Mucosa of stomach (tissue), 1 donor: ENCODE data around the gene SELENOM.
"Not testable (repeated sequence)": the region's sequence is repeated elsewhere in the genome, so short reads cannot be mapped to it uniquely, and the experiment has no call there.

Experiments
- H3K27me3 ChIP-seq: one replicate; pipeline ENCODE4 v1.7.0; 2013; ENCODE audit warnings: mild to moderate bottlenecking, low read length; ENCODE audit not compliant: control insufficient read depth, insufficient read depth
- H3K36me3 ChIP-seq: one replicate; pipeline ENCODE4 v1.7.0; 2013; ENCODE audit warnings: low read length; ENCODE audit not compliant: control insufficient read depth, insufficient read depth
- H3K4me1 ChIP-seq: one replicate; pipeline ENCODE4 v1.7.0; 2013; ENCODE audit warnings: mild to moderate bottlenecking, low read length; ENCODE audit not compliant: control insufficient read depth, insufficient read depth
- H3K4me3 ChIP-seq: one replicate; pipeline ENCODE4 v1.7.0; 2013; ENCODE audit warnings: low read length
- H3K9ac ChIP-seq: one replicate; pipeline ENCODE4 v1.7.0; 2013; ENCODE audit warnings: mild to moderate bottlenecking, low read length, moderate library complexity
- H3K9me3 ChIP-seq: one replicate; pipeline ENCODE4 v1.7.0; 2013; ENCODE audit warnings: mild to moderate bottlenecking, low read length, moderate library complexity; ENCODE audit not compliant: control insufficient read depth
- donor health status: Pancreatic carcinoma.

SELENOM gene

DNA sequence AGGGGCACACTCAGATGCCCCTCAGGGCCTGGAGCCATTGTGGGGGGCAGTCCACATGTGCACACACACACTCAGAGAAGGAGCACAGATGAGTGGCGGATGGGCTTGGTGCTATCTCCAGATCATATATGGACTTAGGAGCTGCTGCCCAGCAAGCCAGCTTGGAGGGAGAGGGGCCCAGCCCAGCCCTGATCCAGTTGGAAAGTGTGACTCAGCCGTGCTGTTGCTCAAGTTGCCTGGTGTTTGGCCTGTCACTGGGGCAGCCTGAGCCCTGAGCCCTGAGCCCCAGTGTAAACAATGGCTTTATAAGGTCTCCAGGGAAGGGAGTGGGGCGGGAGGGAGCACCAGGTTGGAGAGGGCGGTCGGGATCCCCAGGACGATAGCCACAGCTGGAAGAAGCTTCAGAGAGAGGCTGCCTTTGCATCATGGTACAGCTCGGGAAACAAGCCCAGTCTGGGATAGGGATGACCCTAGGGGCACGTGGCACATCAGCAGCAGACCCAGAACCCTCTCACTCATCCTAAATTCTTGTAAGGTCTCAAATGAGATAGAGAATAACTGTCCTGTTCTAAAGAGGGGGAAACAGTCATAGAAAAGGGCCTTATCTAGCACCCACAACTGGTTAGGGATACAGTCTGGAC is 4.8 kb downstream of the SELENOM start:
- no peak overlapping the region for H3K4me3 ChIP-seq
- H3K27me3 ChIP-seq, result no peaks in the 10 kb centered on the region
- no peaks in the 10 kb centered on the region for H3K9me3 ChIP-seq
- H3K36me3 ChIP-seq, result peaks cover 4% of the 10 kb centered on the region
- peaks cover 23% of the 10 kb centered on the region for H3K4me1 ChIP-seq
- no peak overlapping the region for H3K9ac ChIP-seq

DNA sequence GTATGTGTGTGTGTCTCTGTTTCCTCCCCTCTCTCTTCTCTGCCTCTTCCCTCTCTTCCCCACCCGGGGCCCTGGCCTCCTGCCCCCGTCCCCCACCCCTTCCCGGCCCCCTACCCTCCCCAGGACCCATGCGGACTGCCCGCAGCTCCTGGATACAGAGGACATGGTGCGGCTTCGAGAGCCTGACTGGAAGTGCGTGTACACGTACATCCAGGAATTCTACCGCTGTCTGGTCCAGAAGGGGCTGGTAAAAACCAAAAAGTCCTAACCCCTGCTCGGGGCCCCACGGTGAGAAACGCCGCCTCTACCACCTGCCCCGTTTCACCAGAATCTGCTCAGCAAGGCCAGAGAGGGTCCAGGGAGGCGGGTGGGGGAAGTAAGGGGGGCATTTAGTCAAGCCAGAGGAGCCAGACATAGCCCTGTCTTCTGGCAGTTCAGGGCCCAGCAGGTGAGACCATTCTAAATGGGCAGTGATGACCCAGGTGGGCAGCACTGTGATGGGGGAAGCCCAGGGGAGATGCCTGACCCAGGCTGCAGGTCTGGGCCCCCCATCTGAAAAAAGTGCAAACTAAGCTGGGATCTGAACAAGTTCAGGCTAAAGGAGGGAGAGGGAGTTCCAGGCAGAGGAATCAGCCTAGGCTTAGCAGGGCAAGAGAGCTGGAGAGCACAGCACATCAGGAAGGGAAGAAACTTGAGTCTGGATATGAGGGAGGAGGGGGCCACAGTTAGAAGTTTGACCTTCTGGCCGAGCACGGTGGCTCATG is 6.4 kb downstream of the SELENOM start:
- Histone ChIP-seq H3K4me3 (no peak overlapping the region), H3K9ac (no peak overlapping the region), H3K4me1 (peaks cover 11% of the 10 kb centered on the region), H3K36me3 (peaks cover 4% of the 10 kb centered on the region), H3K9me3 (no peaks in the 10 kb centered on the region), H3K27me3 (no peaks in the 10 kb centered on the region)

DNA sequence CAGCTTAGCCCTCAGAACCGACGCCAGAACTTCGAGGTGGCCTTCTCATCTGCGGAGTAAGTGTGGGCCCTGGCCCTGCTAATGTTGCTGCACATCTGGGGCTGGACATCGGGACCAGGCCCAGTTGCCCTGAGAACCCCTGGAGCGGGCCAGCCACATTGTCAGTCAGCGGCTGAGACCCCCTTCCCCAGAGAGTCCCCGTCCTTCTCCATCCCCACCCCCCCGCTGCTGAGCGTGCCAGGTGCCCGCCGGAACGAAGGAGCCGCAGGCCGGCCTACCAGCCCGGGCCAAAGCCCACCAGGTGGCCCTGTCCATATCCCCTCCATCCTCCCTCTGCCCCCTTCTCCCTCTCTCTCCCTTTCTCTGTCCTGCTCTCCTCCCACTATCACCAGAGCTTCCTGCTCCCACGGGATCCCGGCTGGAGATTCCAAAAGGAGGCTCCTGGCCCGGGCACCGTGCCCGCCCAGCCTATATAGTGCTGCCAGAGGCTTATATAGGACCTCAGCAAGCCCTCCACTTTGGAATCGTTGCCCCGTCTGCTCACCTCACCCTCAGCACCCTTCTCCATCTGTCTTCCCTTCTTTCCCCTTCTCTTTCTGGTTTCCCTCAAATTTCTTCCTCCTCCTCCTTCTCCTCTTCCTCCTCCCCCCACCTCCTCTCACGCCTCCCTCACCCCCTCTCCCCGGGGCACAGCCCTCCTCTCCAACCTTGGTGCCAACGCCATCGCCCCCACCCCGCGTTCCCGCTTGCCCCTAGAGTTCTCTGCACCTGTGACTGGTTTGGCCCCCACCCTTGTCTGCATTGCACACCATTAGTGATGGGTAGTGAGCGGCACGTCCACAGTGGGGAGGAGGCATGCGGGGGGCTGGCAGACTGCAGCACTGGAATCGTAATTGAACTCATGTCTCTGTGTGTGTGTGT is 7.3 kb downstream of the SELENOM start:
- H3K4me3 ChIP-seq, result no peak overlapping the region
- no peak overlapping the region for H3K9ac ChIP-seq
- peaks cover 4% of the 10 kb centered on the region for H3K36me3 ChIP-seq
- H3K9me3 ChIP-seq, result no peaks in the 10 kb centered on the region
- no peaks in the 10 kb centered on the region for H3K27me3 ChIP-seq
- H3K4me1 ChIP-seq, result peaks cover 8% of the 10 kb centered on the region

DNA sequence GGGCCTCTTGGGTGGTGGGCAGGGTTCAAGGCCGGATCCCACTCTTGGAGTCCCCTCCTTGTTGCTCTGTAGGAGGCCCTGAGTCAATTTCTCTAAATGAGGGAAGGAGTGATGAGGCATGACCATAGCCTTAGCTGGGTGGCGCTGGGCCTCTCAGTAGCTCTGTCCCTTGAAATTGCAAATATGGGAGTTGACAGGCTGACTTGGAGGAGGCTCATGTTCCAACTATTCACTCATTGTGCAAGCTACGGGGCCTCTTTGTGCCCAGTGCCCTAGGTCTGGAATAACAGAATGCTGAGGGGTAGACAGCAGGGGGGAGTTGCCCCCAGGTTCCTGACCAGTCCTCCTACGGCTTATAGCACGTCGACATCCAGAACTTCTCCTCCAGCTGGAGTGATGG is 8.0 kb downstream of the SELENOM start:
- H3K9ac ChIP-seq, result no peak overlapping the region

DNA sequence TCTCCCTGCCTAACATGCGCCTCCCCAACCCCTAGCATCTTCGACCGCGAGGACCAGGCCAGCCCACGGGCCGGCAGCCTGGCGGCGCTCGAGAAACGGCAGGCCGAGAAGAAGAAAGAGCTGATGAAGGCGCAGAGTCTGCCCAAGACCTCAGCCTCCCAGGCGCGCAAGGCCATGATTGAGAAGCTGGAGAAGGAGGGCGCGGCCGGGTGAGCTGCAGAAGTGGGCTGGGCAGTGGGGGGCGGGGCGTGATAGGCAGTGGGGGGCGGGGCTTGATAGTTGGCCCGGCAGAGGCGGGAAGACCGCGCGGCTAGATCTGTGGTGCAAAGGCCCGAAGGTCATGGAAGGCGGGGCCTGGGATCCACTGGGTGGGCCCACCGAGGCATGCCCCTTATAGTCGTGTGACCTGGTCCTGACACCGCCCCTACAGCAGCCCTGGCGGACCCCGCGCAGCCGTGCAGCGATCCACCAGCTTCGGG is 8.7 kb downstream of the SELENOM start:
- Histone ChIP-seq H3K4me3 (no peak overlapping the region), H3K4me1 (peaks cover 8% of the 10 kb centered on the region), H3K27me3 (no peaks in the 10 kb centered on the region), H3K36me3 (peaks cover 4% of the 10 kb centered on the region), H3K9me3 (no peaks in the 10 kb centered on the region), H3K9ac (no peak overlapping the region)

More for the DNA sequence above, 8.0 kb downstream of the SELENOM start:
- peaks cover 4% of the 10 kb centered on the region for H3K36me3 ChIP-seq
- no peaks in the 10 kb centered on the region for H3K27me3 ChIP-seq
- H3K4me1 ChIP-seq, result peaks cover 8% of the 10 kb centered on the region
- no peak overlapping the region for H3K4me3 ChIP-seq
- H3K9me3 ChIP-seq, result no peaks in the 10 kb centered on the region

DNA sequence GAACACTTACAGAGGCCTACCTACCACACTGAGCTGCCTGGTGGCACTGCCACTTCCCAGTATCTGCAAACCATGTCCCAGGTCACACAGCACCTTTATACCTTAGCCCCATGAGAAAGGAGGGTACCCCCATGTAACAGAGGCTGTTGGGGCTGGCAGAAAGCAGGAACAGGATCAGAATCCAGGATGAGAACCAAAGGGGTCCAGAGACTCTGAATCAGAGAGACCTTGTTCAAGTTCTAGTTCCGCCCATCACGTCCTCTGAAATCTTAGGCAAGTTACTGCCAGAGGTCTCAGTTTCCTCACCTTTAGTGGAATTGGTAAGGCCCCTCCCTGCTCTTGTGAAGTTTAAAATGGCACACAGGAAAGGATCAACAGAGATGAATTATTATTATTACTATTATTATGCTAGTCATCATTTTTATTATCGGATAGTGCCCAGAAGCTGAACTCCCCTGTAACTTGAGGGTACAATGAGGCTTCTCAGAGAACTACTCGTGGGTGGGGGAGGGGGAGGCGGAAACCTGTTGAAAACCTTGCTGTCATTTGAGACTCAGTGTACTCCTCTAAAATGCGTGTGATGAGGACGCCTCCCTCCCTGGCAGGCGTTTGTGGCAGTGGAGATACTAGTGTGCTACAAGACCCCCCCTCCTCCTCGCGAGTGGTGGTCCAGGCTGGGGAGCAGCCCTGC is 9.3 kb downstream of the SELENOM start:
- Histone ChIP-seq H3K9me3 (no peaks in the 10 kb centered on the region), H3K27me3 (no peaks in the 10 kb centered on the region), H3K4me1 (peaks cover 8% of the 10 kb centered on the region), H3K4me3 (no peak overlapping the region), H3K36me3 (peaks cover 4% of the 10 kb centered on the region), H3K9ac (no peak overlapping the region)

DNA sequence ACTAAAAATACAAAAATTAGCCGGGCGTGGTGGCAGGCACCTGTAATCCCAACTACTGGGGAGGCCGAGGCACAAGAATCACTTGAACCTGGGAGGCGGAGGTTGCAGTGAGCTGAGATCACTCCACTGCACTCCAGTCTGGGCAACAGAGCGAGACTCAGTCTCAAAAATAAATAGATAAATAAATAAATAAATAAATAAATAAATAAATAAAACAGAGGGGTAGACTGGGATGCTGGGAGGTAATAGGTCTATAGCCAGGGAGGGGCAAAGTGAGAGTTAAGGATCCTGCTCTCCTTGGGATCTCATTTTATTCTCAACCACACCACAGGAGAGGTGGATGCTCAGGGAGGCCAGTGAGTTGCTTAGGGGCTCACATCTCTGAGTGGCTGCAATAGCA is 9.8 kb downstream of the SELENOM start:
- H3K4me3 ChIP-seq, H3K9ac ChIP-seq, H3K36me3 ChIP-seq, H3K4me1 ChIP-seq, H3K27me3 ChIP-seq, H3K9me3 ChIP-seq: not testable (repeated sequence)

DNA sequence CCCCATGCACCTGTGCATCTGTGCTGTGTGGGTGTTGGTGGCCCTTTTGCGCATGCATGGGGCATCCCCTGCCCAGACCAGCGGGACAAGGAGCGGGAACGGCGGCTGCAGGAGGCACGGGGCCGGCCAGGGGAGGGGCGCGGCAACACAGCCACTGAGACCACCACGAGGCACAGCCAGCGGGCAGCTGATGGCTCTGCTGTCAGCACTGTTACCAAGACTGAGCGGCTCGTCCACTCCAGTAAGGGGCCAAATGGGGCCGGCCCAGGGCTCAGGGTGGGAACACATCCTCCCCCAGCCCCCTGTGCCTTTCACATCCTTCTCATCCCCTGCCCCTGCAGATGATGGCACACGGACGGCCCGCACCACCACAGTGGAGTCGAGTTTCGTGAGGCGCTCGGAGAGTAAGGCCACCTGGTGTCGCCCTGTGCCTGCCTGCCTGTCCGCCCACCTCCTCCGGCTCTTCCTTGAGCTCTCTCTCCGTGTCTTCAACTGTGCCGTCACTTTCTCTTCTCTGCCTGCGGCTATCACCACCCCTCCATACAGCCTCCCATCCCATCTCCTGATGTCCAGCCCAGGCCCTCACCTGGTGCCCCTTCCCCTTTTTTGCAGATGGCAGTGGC is 10.6 kb downstream of the SELENOM start:
- no peak overlapping the region for H3K9ac ChIP-seq
- no peak overlapping the region for H3K4me3 ChIP-seq
- peaks cover 8% of the 10 kb centered on the region for H3K4me1 ChIP-seq
- no peaks in the 10 kb centered on the region for H3K9me3 ChIP-seq
- H3K36me3 ChIP-seq, result peaks cover 6% of the 10 kb centered on the region
- H3K27me3 ChIP-seq, result no peaks in the 10 kb centered on the region

DNA sequence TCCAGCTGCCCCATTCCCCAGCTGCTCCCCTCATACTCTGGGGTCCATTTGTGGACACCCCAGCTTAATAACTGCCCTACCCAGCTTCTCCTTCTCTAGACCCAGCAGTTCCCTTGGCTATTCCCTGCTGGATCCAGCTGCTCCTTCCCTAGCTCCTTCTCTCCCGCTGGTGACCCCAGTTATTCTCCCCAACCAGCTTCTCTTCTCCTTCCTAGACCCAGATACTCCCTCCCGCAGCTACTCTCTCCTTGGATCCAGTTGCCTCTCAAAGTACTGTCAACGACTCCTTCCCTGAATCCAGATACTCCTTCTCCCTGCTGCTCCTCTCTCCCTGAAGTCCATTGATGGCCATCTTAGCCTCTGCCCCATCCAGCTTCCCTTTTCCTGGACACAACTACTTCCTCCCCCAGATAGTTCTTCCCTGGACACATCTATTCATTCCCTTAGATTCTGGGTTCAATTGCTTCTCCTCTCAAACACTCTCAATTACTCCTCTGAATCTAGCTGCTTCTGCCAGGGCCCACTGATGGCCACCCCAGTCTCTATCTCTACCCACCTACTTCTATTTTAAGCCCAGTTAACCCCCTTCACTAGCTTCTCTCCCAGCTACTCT is 11.6 kb downstream of the SELENOM start:
- peaks cover 9% of the 10 kb centered on the region for H3K36me3 ChIP-seq
- H3K27me3 ChIP-seq, result no peaks in the 10 kb centered on the region
- no peak overlapping the region for H3K4me3 ChIP-seq
- H3K9ac ChIP-seq, result no peak overlapping the region
- H3K9me3 ChIP-seq, result no peaks in the 10 kb centered on the region
- H3K4me1 ChIP-seq, result peaks cover 8% of the 10 kb centered on the region

DNA sequence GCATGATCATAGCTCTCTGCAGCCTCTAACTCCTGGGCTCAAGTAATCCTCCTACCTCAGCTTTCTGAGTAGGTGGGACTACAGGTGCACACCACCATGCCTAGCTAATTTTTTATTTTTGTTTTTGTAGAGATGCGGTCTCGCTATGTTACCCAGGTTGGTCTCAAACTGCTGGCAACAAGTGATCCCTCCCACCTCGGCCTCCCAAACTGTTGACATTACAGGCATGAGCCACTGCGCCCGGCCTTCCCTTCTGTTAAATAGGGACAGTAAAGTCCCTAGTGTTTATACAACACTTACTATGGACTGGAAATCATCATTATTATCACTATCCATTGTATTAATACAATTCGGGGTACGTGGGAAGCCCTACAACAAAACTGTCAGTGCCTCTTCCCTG is 12.6 kb downstream of the SELENOM start:
- H3K4me1 ChIP-seq, result peaks cover 8% of the 10 kb centered on the region
- H3K9ac ChIP-seq, result no peak overlapping the region
- no peak overlapping the region for H3K4me3 ChIP-seq
- H3K27me3 ChIP-seq, result no peaks in the 10 kb centered on the region
- peaks cover 9% of the 10 kb centered on the region for H3K36me3 ChIP-seq
- no peaks in the 10 kb centered on the region for H3K9me3 ChIP-seq

DNA sequence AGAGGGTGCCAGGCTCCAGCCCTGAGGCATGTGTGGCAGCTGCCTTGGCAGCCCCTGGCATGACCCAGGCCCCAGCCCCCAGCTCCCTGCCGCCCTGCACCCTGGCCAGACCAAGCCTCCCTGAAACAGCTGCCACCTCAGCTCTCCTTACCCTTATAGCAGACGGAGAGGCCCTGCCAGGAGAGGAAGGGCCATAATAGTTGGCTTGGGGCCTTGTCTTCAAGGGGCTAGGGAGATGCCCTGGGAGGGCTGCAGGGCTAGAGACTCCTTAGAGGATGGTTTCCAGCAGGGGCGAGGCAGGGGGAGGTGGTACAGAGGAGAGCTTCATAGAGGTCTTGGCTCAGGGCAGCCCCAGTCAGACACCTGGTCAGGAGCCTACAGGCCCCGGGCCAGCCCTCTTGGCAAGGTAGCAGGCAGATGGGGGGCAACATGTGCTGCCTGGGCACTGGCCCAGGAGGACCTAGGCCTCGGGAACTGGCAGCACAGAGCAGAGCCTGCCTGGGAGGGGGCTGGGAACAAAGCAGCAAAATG is 13.3 kb downstream of the SELENOM start:
- H3K9ac ChIP-seq, result no peak overlapping the region
- peaks cover 9% of the 10 kb centered on the region for H3K36me3 ChIP-seq
- H3K27me3 ChIP-seq, result no peaks in the 10 kb centered on the region
- no peak overlapping the region for H3K4me3 ChIP-seq
- H3K4me1 ChIP-seq, result peaks cover 8% of the 10 kb centered on the region
- H3K9me3 ChIP-seq, result no peaks in the 10 kb centered on the region
